Keratinocyte (primary cell): ENCODE results near the gene ZNF280C. TPM values are rescaled to one million over a fixed set of nuclear protein-coding genes. Genes with fewer than 3 reads are reported as not detected.

Experiments
- DNase-seq: peaks from one replicate; pipeline ENCODE4 v3.0.0-alpha.2; 2011; ENCODE audit warnings: low read depth, missing footprints, low spot score
- FAIRE-seq: peaks from 2 replicates; lab custom pipeline; 2011; peaks lifted over from hg19 to GRCh38; lab: Jason Lieb, UNC
- H2AFZ ChIP-seq: 2 replicates; pipeline ENCODE4 v1.6.0; 2012; ENCODE audit warnings: low read length, control low read depth, inconsistent platforms; ENCODE audit not compliant: control insufficient read depth
- H3K27ac ChIP-seq: 2 replicates; pipeline ENCODE4 v1.5.1; 2011; ENCODE audit warnings: low read length; ENCODE audit not compliant: control insufficient read depth, insufficient read depth
- H3K27me3 ChIP-seq: 3 replicates; pipeline ENCODE4 v1.6.0; 2011; ENCODE audit warnings: low read length; ENCODE audit not compliant: control insufficient read depth, insufficient read depth; ENCODE audit errors: extremely low read depth
- H3K36me3 ChIP-seq, 2 experiments: 2 replicates in 1 of 2; 3 replicates in 1 of 2; pipeline ENCODE4 v1.5.1; 2011; ENCODE audit warnings: low read length in 2 of 2, mild to moderate bottlenecking in 1 of 2; ENCODE audit not compliant: control insufficient read depth in 2 of 2, insufficient read depth in 2 of 2; ENCODE audit errors: extremely low read depth in 1 of 2
- H3K4me1 ChIP-seq: 3 replicates; pipeline ENCODE4 v1.5.1; 2011; ENCODE audit warnings: low read length; ENCODE audit not compliant: control insufficient read depth, insufficient read depth; ENCODE audit errors: extremely low read depth
- H3K4me2 ChIP-seq: 3 replicates; pipeline ENCODE4 v1.6.0; 2011; ENCODE audit warnings: low read depth, low read length; ENCODE audit not compliant: control insufficient read depth, insufficient read depth; ENCODE audit errors: extremely low read depth
- H3K4me3 ChIP-seq, 3 experiments: fragments of 200-600 bp in 1 of 3; sonication (generic) in 1 of 3; 2 replicates in 2 of 3; 3 replicates in 1 of 3; pipeline ENCODE4 v1.5.1; 2011 to 2016; ENCODE audit warnings: low read length in 3 of 3, mild to moderate bottlenecking in 3 of 3, control low read depth in 2 of 3, inconsistent platforms in 1 of 3, low read depth in 1 of 3, mixed read lengths in 1 of 3, mixed run types in 1 of 3, moderate library complexity in 1 of 3; ENCODE audit not compliant: control insufficient read depth in 2 of 3, insufficient read depth in 2 of 3; ENCODE audit errors: extremely low read depth in 1 of 3
- H3K79me2 ChIP-seq: 2 replicates; pipeline ENCODE4 v1.6.0; 2012; ENCODE audit warnings: low read length; ENCODE audit not compliant: control insufficient read depth, insufficient read depth
- H3K9ac ChIP-seq: 3 replicates; pipeline ENCODE4 v1.6.0; 2011; ENCODE audit warnings: low read length; ENCODE audit not compliant: control insufficient read depth, insufficient read depth; ENCODE audit errors: extremely low read depth
- H3K9me1 ChIP-seq: 3 replicates; pipeline ENCODE4 v1.6.0; 2011; ENCODE audit warnings: low read length; ENCODE audit not compliant: control insufficient read depth, insufficient read depth; ENCODE audit errors: extremely low read depth
- H3K9me3 ChIP-seq: 2 replicates; pipeline ENCODE4 v1.5.1; 2012; ENCODE audit warnings: low read depth, low read length; ENCODE audit not compliant: control insufficient read depth
- H4K20me1 ChIP-seq: 3 replicates; pipeline ENCODE4 v1.6.0; 2011; ENCODE audit warnings: low read length; ENCODE audit not compliant: control insufficient read depth, insufficient read depth; ENCODE audit errors: extremely low read depth
- CTCF ChIP-seq, 3 experiments: IDR thresholded peaks in 1 of 3; conservative IDR thresholded peaks in 1 of 3; optimal IDR thresholded peaks in 1 of 3; 2 replicates in 2 of 3; 3 replicates in 1 of 3; pipeline versions ENCODE3 to v1.5.1; 2011; ENCODE audit warnings: low read length in 3 of 3, mild to moderate bottlenecking in 3 of 3, moderate library complexity in 2 of 3, control low read depth in 1 of 3, inconsistent platforms in 1 of 3; ENCODE audit not compliant: insufficient read depth in 2 of 3; ENCODE audit errors: extremely low read depth in 1 of 3
- EZH2 ChIP-seq: IDR thresholded peaks from one replicate; pipeline ENCODE4 v1.6.1; 2012; ENCODE audit warnings: inconsistent platforms, mild to moderate bottlenecking, low read length, moderate library complexity
- dilution Hi-C: fragments of 300-500 bp; cut with MboI; formaldehyde crosslinking; loops from one replicate; pipeline ENCODE4 v1.7.0; 2020; ENCODE audit warnings: low sequenced_read_pairs; ENCODE audit not compliant: extremely low pct_ligation_motif_present
- polyA plus RNA-seq, 5 experiments: library from polyadenylated mRNA; depleted of rRNA in 3 of 5; stranded (reverse) in 3 of 5; stranded (forward) in 1 of 5; unstranded in 1 of 5; fragments of >200 nt; gene quantifications; 1 replicate in 1 of 5; 2 replicates in 3 of 5; 3 replicates in 1 of 5; pipeline versions ENCODE4 v1.2.1 to v1.2.3, GENCODE V29; 2011 to 2012; ENCODE audit warnings: missing spikeins in 2 of 5, low read depth in 1 of 5, low replicate concordance in 1 of 5

Gene ZNF280C
- polyA plus RNA-seq, 1 donor (not counting 4 experiments of a cell fraction or from before 2014, with no cell fraction given) = 4.7 TPM

GRCh38 chrX:130301977-130302376 is 33.3 kb upstream of the ZNF280C start:
- no peaks in the 10 kb centered on the region for H3K36me3 ChIP-seq
- TF ChIP-seq CTCF (optimal IDR thresholded peaks at IDR 0.05 in 1 of 3, IDR thresholded peaks at IDR 0.05 in 1 of 3, conservative IDR thresholded peaks at IDR 0.05 in 1 of 3; ENCODE audit: extremely low read depth in 1 of 3, insufficient read depth in 2 of 3, low read length in 3 of 3) (no peak), EZH2 (no peak)
- no peak overlapping the region for H2AFZ ChIP-seq
- no peaks in the 10 kb centered on the region for H3K9me3 ChIP-seq
- dilution Hi-C loops = no loop called here
- H3K27me3 ChIP-seq = no peaks in the 10 kb centered on the region
- no peak overlapping the region for H3K4me3 ChIP-seq
- no peaks in the 10 kb centered on the region for H3K4me1 ChIP-seq
- H3K79me2 ChIP-seq = no peaks in the 10 kb centered on the region
- H3K4me2 ChIP-seq = no peak overlapping the region
- no peak overlapping the region for H3K27ac ChIP-seq
- H3K9me1 ChIP-seq = no peaks in the 10 kb centered on the region
- no peak for DNase-seq
- no peaks in the 10 kb centered on the region for H4K20me1 ChIP-seq
- H3K9ac ChIP-seq = no peak overlapping the region
- no peak for FAIRE-seq

GRCh38 chrX:130301405-130301804 is 32.7 kb upstream of the ZNF280C start:
- TF ChIP-seq EZH2 (no peak), CTCF (optimal IDR thresholded peaks at IDR 0.05 in 1 of 3, IDR thresholded peaks at IDR 0.05 in 1 of 3, conservative IDR thresholded peaks at IDR 0.05 in 1 of 3; ENCODE audit: extremely low read depth in 1 of 3, insufficient read depth in 2 of 3, low read length in 3 of 3) (no peak)

More at GRCh38 chrX:130301405-130301804, 32.7 kb upstream of the ZNF280C start:
- DNase-seq (no peak), FAIRE-seq (no peak)
- Histone ChIP-seq H3K27ac (no peak overlapping the region), H3K27me3 (no peaks in the 10 kb centered on the region), H3K9me1 (no peaks in the 10 kb centered on the region), H2AFZ (no peak overlapping the region), H3K4me1 (peaks cover 4% of the 10 kb centered on the region), H3K9me3 (no peaks in the 10 kb centered on the region), H3K79me2 (no peaks in the 10 kb centered on the region), H3K9ac (no peak overlapping the region), H3K4me2 (no peak overlapping the region), H3K36me3 (no peaks in the 10 kb centered on the region), H4K20me1 (no peaks in the 10 kb centered on the region), H3K4me3 (no peak overlapping the region)
- dilution Hi-C loops = no loop called here
